Activated CD8-positive, alpha-beta T cell treated with anti-CD3 and anti-CD28 coated beads, Interleukin-2, amount 10 ng/mL, durations not matched to agents 7 days and 5 days (primary cell): ENCODE data around the gene ACOT12. TPM values are rescaled to one million over a fixed set of nuclear protein-coding genes. Genes with fewer than 3 reads are reported as not detected.

ENCODE experiments used
- ATAC-seq: fragments of 150-1000 bp; cut with Tn5 transposase; one replicate; pipeline ENCODE4 v1.10.0; 2021; ENCODE audit warnings: moderate library complexity
- CTCF ChIA-PET: fragments of 350-600 bp; sonication (Branson Sonifier 250); formaldehyde crosslinking; loops from one replicate; lab custom pipeline; 2021; ENCODE audit warnings: antibody characterized with exemption; lab: Charles Lee
- POLR2A ChIA-PET: fragments of 350-600 bp; sonication (Branson Sonifier 250); formaldehyde crosslinking; loops from one replicate; lab custom pipeline; 2021; ENCODE audit warnings: antibody characterized with exemption; lab: Charles Lee
- DNase-seq: peaks from one replicate; pipeline ENCODE4 v3.0.0-alpha.2; 2020
- H3K27ac Mint-ChIP-seq: one replicate; pipeline ENCODE4 v1.8.0; 2021; ENCODE audit warnings: mild to moderate bottlenecking, mixed read lengths
- H3K27me3 Mint-ChIP-seq: one replicate; pipeline ENCODE4 v1.8.0; 2021; ENCODE audit warnings: low read depth, mixed read lengths
- H3K36me3 Mint-ChIP-seq: one replicate; pipeline ENCODE4 v1.8.0; 2021; ENCODE audit warnings: low read depth, mixed read lengths
- H3K4me1 Mint-ChIP-seq: one replicate; pipeline ENCODE4 v1.8.0; 2021; ENCODE audit warnings: low read depth, mixed read lengths
- H3K4me3 Mint-ChIP-seq: one replicate; pipeline ENCODE4 v1.8.0; 2021; ENCODE audit warnings: mild to moderate bottlenecking, mixed read lengths
- H3K9me3 Mint-ChIP-seq: one replicate; pipeline ENCODE4 v1.8.0; 2022; ENCODE audit warnings: mixed read lengths; ENCODE audit not compliant: insufficient read depth
- total RNA-seq, 2 experiments: library from RNA; stranded (reverse); gene quantifications; one replicate each; pipeline ENCODE4 v1.2.3, GENCODE V29; 2021

ACOT12 gene
- total RNA-seq, 2 experiments from 2014 or later = not detected

DNA sequence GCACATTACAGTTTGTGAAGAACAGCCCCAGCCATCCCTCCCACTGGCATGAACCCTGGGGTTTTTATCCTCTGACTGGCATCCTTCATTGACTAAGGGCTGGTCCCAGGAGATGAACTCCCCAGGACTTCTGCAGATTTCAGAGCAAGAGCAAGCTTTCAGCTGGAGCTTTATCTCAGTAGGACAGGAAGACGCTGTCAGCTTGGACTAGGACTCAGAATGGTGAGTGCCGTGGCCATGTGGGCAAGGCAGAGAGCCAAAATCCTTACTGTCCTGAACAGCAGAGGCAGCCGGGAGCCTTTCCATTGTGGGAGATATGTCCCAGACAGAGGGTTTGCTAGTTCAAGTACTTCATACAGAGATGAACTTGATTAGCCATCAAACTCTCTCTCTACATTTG is 3.2 kb upstream of the ACOT12 start:
- peaks cover 60% of the 10 kb centered on the region for H3K27me3 Mint-ChIP-seq
- H3K4me3 Mint-ChIP-seq = no peak overlapping the region
- POLR2A ChIA-PET = no interaction called here

DNA sequence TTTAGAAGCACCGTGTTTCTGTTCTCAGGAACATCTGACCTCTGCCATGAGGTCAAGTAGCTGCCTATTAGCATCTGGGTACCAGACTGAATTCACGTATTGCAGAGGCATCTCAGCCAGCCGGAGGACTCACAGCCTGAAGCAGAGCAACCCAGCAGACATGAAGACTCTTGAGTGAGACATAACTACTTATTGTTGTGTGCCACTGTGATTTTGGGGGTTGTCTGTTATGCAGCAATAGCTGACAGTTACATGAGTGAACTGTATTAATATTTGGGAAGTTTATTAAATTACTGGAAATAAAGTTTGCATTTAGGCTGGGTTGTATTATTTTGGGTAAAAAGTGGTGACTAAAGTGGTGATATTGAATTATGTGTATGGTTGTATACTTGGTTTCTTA is 1.3 kb upstream of the ACOT12 start:
- Mint-ChIP-seq H3K4me3 (no peak overlapping the region), H3K27me3 (peaks cover 58% of the 10 kb centered on the region), H3K9me3 (no peaks in the 10 kb centered on the region), H3K27ac (no peak overlapping the region), H3K36me3 (no peaks in the 10 kb centered on the region), H3K4me1 (peaks cover 3% of the 10 kb centered on the region)
- POLR2A ChIA-PET = no interaction called here
- CTCF ChIA-PET = interaction anchor here (1.6 kb wide), 1 partner anchor 30 kb away, joined by 3 read pairs; no protein-coding TSS in a partner anchor
- no peak for DNase-seq
- no peak for ATAC-seq

More for the DNA sequence above, 3.2 kb upstream of the ACOT12 start:
- H3K27ac Mint-ChIP-seq = no peak overlapping the region
- H3K36me3 Mint-ChIP-seq = no peaks in the 10 kb centered on the region
- ATAC-seq (no peak), DNase-seq (no peak)
- H3K4me1 Mint-ChIP-seq = peaks cover 3% of the 10 kb centered on the region
- H3K9me3 Mint-ChIP-seq = no peaks in the 10 kb centered on the region
- CTCF ChIA-PET = no interaction called here

GRCh38 chr5:81393430-81393782 is 528 bp downstream of the ACOT12 start:
- no peaks in the 10 kb centered on the region for H3K9me3 Mint-ChIP-seq
- no peak for DNase-seq
- peaks cover 55% of the 10 kb centered on the region for H3K27me3 Mint-ChIP-seq
- H3K4me1 Mint-ChIP-seq = peaks cover 3% of the 10 kb centered on the region
- H3K27ac Mint-ChIP-seq = no peak overlapping the region
- ChIA-PET POLR2A (no interaction called here), CTCF (interaction anchor here (0.9 kb wide), 1 partner anchor 458 kb away, joined by 3 read pairs; no protein-coding TSS in a partner anchor)
- no peak for ATAC-seq
- no peaks in the 10 kb centered on the region for H3K36me3 Mint-ChIP-seq
- H3K4me3 Mint-ChIP-seq = peak overlapping the region; percentile 31

GRCh38 chr5:81389025-81389424 is 4.9 kb downstream of the ACOT12 start:
- no peaks in the 10 kb centered on the region for H3K36me3 Mint-ChIP-seq
- H3K4me3 Mint-ChIP-seq = no peak overlapping the region
- peaks cover 3% of the 10 kb centered on the region for H3K4me1 Mint-ChIP-seq
- no peak overlapping the region for H3K27ac Mint-ChIP-seq
- CTCF ChIA-PET = no interaction called here
- ATAC-seq = no peak
- POLR2A ChIA-PET = no interaction called here
- peaks cover 30% of the 10 kb centered on the region for H3K27me3 Mint-ChIP-seq
- no peaks in the 10 kb centered on the region for H3K9me3 Mint-ChIP-seq
- DNase-seq = no peak

GRCh38 chr5:81388169-81388568 is 5.8 kb downstream of the ACOT12 start:
- ChIA-PET CTCF (no interaction called here), POLR2A (no interaction called here)
- ATAC-seq = no peak
- no peaks in the 10 kb centered on the region for H3K36me3 Mint-ChIP-seq
- DNase-seq = no peak
- no peak overlapping the region for H3K27ac Mint-ChIP-seq
- no peaks in the 10 kb centered on the region for H3K4me1 Mint-ChIP-seq
- H3K4me3 Mint-ChIP-seq = no peak overlapping the region
- no peaks in the 10 kb centered on the region for H3K9me3 Mint-ChIP-seq
- H3K27me3 Mint-ChIP-seq = peaks cover 25% of the 10 kb centered on the region

DNA sequence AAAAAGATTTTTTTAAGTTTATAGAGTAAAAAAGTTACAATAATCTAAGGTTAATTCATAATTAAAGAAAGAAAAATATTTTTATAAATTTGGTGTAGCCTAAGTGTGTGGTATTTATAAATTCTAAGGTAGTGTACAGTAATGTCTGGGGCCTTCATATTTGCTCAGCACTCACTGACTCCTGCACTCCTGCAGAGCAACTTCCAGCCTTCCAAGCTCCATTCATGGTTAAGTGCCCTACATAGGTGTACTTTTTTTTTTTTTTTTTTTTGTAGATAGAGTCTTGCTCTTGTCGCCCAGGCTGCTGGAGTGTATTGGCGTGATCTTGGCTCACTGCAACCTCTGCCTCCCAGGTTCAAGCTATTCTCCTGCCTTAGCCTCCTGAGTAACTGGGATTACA is 10.1 kb downstream of the ACOT12 start:
- H3K36me3 Mint-ChIP-seq = no peaks in the 10 kb centered on the region
- CTCF ChIA-PET = no interaction called here
- no peaks in the 10 kb centered on the region for H3K4me1 Mint-ChIP-seq
- POLR2A ChIA-PET = no interaction called here
- DNase-seq = no peak
- H3K27ac Mint-ChIP-seq = no peak overlapping the region
- H3K27me3 Mint-ChIP-seq = peaks cover 7% of the 10 kb centered on the region
- ATAC-seq = no peak
- H3K9me3 Mint-ChIP-seq = no peaks in the 10 kb centered on the region
- H3K4me3 Mint-ChIP-seq = no peak overlapping the region

GRCh38 chr5:81371354-81371876 is 22.5 kb downstream of the ACOT12 start:
- no peaks in the 10 kb centered on the region for H3K9me3 Mint-ChIP-seq
- H3K4me3 Mint-ChIP-seq = no peak overlapping the region
- H3K27me3 Mint-ChIP-seq = peaks cover 10% of the 10 kb centered on the region
- ChIA-PET CTCF (interaction anchor here (0.6 kb wide), 1 partner anchor 65 kb away, joined by 3 read pairs; no protein-coding TSS in a partner anchor), POLR2A (interaction anchor here (0.7 kb wide), 1 partner anchor 20 kb away, joined by 3 read pairs; no protein-coding TSS in a partner anchor)
- H3K4me1 Mint-ChIP-seq = peaks cover 5% of the 10 kb centered on the region
- H3K27ac Mint-ChIP-seq = no peak overlapping the region
- ATAC-seq (no peak), DNase-seq (no peak)
- no peaks in the 10 kb centered on the region for H3K36me3 Mint-ChIP-seq

DNA sequence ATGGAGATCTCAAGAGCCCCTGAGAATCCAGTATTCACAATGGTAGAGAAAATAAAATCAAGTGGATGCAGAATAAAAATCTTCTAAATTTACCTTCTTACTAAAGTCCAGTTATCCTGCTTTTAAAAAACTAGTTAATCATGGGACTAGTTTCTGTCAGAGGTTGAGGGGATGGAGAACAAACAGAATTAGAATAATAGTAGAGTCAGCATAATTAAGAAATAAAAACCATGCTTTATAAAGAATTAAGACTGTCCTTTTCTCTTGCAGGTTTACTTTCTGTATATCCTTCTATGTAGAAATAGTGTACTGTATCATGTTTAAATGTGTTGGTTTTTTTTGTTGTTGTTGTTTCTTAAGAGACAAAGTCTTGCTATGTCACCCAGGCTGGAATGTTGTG is 23.0 kb downstream of the ACOT12 start:
- ATAC-seq = no peak
- peaks cover 7% of the 10 kb centered on the region for H3K27me3 Mint-ChIP-seq
- POLR2A ChIA-PET = interaction anchor here (0.7 kb wide), 1 partner anchor 20 kb away, joined by 3 read pairs; no protein-coding TSS in a partner anchor

GRCh38 chr5:81365541-81365940 is 28.4 kb downstream of the ACOT12 start:
- no peak for ATAC-seq
- H3K27ac Mint-ChIP-seq = no peak overlapping the region
- no peaks in the 10 kb centered on the region for H3K9me3 Mint-ChIP-seq
- H3K4me1 Mint-ChIP-seq = peaks cover 5% of the 10 kb centered on the region
- POLR2A ChIA-PET = no interaction called here
- no peaks in the 10 kb centered on the region for H3K36me3 Mint-ChIP-seq
- DNase-seq = no peak
- no peak overlapping the region for H3K4me3 Mint-ChIP-seq
- H3K27me3 Mint-ChIP-seq = peaks cover 2% of the 10 kb centered on the region
- CTCF ChIA-PET = no interaction called here

More for the DNA sequence above, 23.0 kb downstream of the ACOT12 start:
- DNase-seq = no peak
- Mint-ChIP-seq H3K4me3 (no peak overlapping the region), H3K27ac (no peak overlapping the region), H3K36me3 (no peaks in the 10 kb centered on the region), H3K4me1 (peaks cover 5% of the 10 kb centered on the region), H3K9me3 (no peaks in the 10 kb centered on the region)
- CTCF ChIA-PET = interaction anchor here (0.6 kb wide), 1 partner anchor 66 kb away, joined by 3 read pairs; no protein-coding TSS in a partner anchor

- Mint-ChIP-seq H3K4me3 (no peak overlapping the region), H3K27ac (no peak overlapping the region), H3K36me3 (no peaks in the 10 kb centered on the region), H3K4me1 (no peaks in the 10 kb centered on the region), H3K9me3 (no peaks in the 10 kb centered on the region), H3K27me3 (peaks cover 4% of the 10 kb centered on the region)
- no peak for DNase-seq
- ATAC-seq = no peak
- ChIA-PET POLR2A (no interaction called here), CTCF (no interaction called here)
These were observed 30.7 kb downstream of the ACOT12 start for GRCh38 chr5:81363093-81363871.

GRCh38 chr5:81361600-81361999 is 32.3 kb downstream of the ACOT12 start:
- ATAC-seq (no peak), DNase-seq (no peak)
- H3K27me3 Mint-ChIP-seq = peaks cover 4% of the 10 kb centered on the region
- no peaks in the 10 kb centered on the region for H3K9me3 Mint-ChIP-seq
- no peaks in the 10 kb centered on the region for H3K4me1 Mint-ChIP-seq
- no peak overlapping the region for H3K4me3 Mint-ChIP-seq
- CTCF ChIA-PET = no interaction called here
- no peak overlapping the region for H3K27ac Mint-ChIP-seq
- no peaks in the 10 kb centered on the region for H3K36me3 Mint-ChIP-seq
- POLR2A ChIA-PET = no interaction called here

- DNase-seq = no peak
- POLR2A ChIA-PET = interaction anchor here (0.6 kb wide), 1 partner anchor 19 kb away, joined by 3 read pairs; no protein-coding TSS in a partner anchor
- Mint-ChIP-seq H3K36me3 (no peaks in the 10 kb centered on the region), H3K9me3 (no peaks in the 10 kb centered on the region), H3K4me1 (no peaks in the 10 kb centered on the region), H3K27me3 (peaks cover 2% of the 10 kb centered on the region), H3K27ac (no peak overlapping the region), H3K4me3 (no peak overlapping the region)
- no peak for ATAC-seq
- CTCF ChIA-PET = no interaction called here
These were observed 33.3 kb downstream of the ACOT12 start for GRCh38 chr5:81360640-81361039.
